ENCODE results near the gene ZNF800. TPM values are rescaled to one million over a fixed set of nuclear protein-coding genes. Genes with fewer than 3 reads are reported as not detected.

The ZNF800 gene
- polyA plus RNA-seq, 1 experiment, result 6.2 TPM

DNA sequence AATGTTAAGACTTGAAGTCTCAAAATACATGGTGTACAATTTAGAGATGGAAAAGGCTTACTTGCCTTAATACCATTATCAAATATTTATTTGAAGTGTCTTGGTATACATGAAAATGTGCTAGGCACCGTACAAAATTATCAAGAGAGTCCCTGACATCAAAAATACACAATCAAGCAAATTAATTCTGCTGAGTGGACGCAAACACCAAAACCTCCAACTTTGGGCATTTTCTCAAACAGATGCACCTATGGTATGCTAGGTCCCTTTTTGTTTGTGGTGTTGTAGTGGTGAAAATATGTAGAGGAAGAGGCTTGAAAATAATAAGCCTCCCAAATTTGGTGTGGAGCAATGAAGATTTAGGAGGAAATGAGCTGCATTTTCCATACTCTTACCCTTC is 24.8 kb downstream of the ZNF800 start:
- ChIA-PET CTCF (interaction anchor here (0.9 to 1.5 kb wide), 2 partner anchors 15 to 20 kb away, joined by 3 to 6 read pairs; no protein-coding TSS in a partner anchor), POLR2A (no interaction called here)
- TF ChIP-seq, protein P1, sequence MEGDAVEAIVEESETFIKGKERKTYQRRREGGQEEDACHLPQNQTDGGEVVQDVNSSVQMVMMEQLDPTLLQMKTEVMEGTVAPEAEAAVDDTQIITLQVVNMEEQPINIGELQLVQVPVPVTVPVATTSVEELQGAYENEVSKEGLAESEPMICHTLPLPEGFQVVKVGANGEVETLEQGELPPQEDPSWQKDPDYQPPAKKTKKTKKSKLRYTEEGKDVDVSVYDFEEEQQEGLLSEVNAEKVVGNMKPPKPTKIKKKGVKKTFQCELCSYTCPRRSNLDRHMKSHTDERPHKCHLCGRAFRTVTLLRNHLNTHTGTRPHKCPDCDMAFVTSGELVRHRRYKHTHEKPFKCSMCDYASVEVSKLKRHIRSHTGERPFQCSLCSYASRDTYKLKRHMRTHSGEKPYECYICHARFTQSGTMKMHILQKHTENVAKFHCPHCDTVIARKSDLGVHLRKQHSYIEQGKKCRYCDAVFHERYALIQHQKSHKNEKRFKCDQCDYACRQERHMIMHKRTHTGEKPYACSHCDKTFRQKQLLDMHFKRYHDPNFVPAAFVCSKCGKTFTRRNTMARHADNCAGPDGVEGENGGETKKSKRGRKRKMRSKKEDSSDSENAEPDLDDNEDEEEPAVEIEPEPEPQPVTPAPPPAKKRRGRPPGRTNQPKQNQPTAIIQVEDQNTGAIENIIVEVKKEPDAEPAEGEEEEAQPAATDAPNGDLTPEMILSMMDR (IDR thresholded peaks at IDR 0.05; ENCODE audit: insufficient read depth, low read depth, low read length), result no peak
- Histone ChIP-seq H3K27me3 (ENCODE audit: control insufficient read depth, insufficient read depth, low read length) (no peaks in the 10 kb centered on the region), H3K4me3 (ENCODE audit: low read depth, low read length) (no peak overlapping the region), H3K36me3 (ENCODE audit: control insufficient read depth, insufficient read depth, low read length) (no peaks in the 10 kb centered on the region)
- DNase-seq (ENCODE audit: low read depth), result no peak

DNA sequence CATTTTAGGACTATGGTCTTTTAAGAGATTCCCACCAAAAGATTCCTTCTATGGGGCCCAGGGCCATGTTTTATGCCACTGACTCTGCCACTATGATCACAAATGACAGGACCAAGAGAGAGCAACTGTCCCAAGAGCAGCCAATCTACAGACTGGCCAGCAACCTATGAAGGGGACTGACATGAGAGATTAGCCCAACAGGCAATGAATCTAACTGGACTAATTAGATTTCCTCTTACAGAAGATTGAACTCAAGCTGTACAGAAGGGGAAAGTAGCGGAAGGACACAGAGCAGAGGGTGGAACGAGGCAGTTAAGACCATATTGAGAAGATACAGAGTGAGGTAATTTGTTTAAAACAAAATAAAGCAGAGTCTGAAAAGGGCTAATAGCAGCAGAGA is 25.8 kb downstream of the ZNF800 start:
- H3K4me3 ChIP-seq (ENCODE audit: low read depth, low read length), result no peak overlapping the region
- no peaks in the 10 kb centered on the region for H3K36me3 ChIP-seq (ENCODE audit: control insufficient read depth, insufficient read depth, low read length)
- H3K27me3 ChIP-seq (ENCODE audit: control insufficient read depth, insufficient read depth, low read length), result no peaks in the 10 kb centered on the region
- no peak for DNase-seq (ENCODE audit: low read depth)
- TF ChIP-seq, protein P1 (IDR thresholded peaks at IDR 0.05; ENCODE audit: insufficient read depth, low read depth, low read length), result no peak
- CTCF ChIA-PET, result interaction anchor here (1.5 kb wide), 1 partner anchor 19 kb away, joined by 6 read pairs; no protein-coding TSS in a partner anchor
- POLR2A ChIA-PET, result no interaction called here

DNA sequence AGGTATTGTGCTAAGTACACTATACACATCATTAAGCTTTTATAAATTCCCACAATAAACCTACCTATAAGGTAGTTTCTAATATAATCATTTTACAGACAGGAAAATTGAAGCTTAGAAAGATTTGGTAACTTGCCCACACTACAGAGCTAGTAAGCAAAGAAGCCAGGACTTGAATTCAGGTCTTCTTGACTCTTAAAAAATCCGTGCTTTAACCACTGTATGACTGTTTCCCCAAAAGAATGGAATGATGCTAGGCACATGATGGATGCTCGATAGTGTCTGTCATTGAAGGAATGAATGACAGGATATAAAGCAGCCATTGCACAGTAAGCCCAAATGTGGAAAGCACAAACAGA is 26.6 kb downstream of the ZNF800 start:
- CTCF ChIA-PET, result interaction anchor here (2.5 kb wide), 1 partner anchor 18 kb away, joined by 10 read pairs; no protein-coding TSS in a partner anchor
- POLR2A ChIA-PET, result no interaction called here
- no peaks in the 10 kb centered on the region for H3K36me3 ChIP-seq (ENCODE audit: control insufficient read depth, insufficient read depth, low read length)
- no peaks in the 10 kb centered on the region for H3K27me3 ChIP-seq (ENCODE audit: control insufficient read depth, insufficient read depth, low read length)
- DNase-seq (ENCODE audit: low read depth), result no peak
- TF ChIP-seq, protein P1 (IDR thresholded peaks at IDR 0.05; ENCODE audit: insufficient read depth, low read depth, low read length), result no peak
- no peak overlapping the region for H3K4me3 ChIP-seq (ENCODE audit: low read depth, low read length)

DNA sequence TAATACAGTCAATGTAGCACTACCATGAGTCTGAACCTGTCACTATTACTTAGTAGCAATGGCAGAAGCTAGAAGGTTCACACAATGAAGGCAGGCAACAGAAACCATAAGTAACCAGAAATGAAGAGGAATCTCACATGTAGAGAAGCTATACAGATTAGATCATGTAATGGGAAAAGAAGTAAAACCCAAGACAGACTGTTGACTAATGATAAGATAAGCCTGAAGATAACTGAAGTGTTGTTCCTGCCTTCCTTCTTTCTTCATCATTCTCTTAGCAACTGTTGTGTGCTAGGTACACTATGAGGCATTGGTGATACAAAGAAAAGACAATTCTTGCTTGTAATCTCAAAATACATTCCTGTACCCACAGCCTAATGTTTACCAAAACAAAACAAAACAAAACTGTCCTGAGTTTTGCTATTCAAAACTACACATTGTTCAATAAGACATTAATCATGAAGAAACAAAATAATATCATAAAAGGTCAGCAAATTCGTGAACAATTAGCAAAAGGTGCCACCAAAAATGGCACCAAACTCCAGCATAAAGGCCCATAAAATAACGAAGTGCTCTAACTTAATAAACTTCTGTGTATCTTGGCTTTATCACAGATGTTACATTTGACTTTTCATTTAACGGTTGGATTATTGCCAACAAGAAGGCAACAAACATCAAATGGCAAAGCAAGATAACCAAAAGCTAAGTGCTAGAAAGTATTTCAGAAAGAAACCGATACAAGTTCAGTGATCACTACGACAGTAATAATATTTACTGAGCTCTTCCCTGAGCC is 27.1 kb downstream of the ZNF800 start:
- TF ChIP-seq, protein P1 (IDR thresholded peaks at IDR 0.05; ENCODE audit: insufficient read depth, low read depth, low read length), result no peak
- ChIA-PET POLR2A (no interaction called here), CTCF (interaction anchor here (1.4 to 2.5 kb wide), 2 partner anchors 14 to 17 kb away, joined by 6 to 10 read pairs; no protein-coding TSS in a partner anchor)
- DNase-seq (ENCODE audit: low read depth), result no peak
- Histone ChIP-seq H3K27me3 (ENCODE audit: control insufficient read depth, insufficient read depth, low read length) (no peaks in the 10 kb centered on the region), H3K4me3 (ENCODE audit: low read depth, low read length) (no peak overlapping the region), H3K36me3 (ENCODE audit: control insufficient read depth, insufficient read depth, low read length) (peaks cover 2% of the 10 kb centered on the region)

DNA sequence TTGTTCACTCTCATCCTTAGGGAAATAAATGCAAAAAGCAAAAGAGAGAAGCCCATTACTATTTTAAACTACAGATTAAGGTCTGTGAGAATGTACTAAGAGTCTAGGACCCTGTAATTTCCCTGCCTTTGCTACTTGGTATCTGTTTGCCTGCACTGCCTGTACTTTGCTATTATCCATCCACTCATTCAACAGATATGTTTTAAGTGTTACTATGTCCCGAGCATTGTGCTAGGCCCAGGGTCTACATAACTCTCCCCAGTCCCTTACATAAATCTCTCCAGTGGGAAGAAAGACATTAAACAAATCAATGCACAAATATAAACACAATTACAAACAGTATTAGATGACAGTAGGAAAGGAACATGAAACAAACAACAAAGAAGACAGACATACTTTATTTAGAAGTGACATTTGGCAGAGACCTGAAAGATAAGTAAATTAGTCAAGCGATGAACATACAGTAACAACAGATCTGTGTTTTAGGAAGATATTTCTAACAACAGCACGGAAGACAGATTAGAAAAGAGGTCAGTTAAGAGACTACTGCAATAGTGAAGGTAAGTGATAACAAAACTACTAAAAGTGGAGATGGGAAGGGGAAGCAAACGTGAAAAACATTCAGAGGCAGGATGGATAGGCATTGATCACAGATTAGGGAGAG is 30.0 kb downstream of the ZNF800 start:
- Histone ChIP-seq H3K4me3 (ENCODE audit: low read depth, low read length) (no peak overlapping the region), H3K36me3 (ENCODE audit: control insufficient read depth, insufficient read depth, low read length) (peaks cover 2% of the 10 kb centered on the region), H3K27me3 (ENCODE audit: control insufficient read depth, insufficient read depth, low read length) (no peaks in the 10 kb centered on the region)
- TF ChIP-seq, protein P1 (IDR thresholded peaks at IDR 0.05; ENCODE audit: insufficient read depth, low read depth, low read length), result no peak
- ChIA-PET CTCF (no interaction called here), POLR2A (no interaction called here)
- no peak for DNase-seq (ENCODE audit: low read depth)
